ENCODE results near the gene TACC3.

Gene TACC3

DNA sequence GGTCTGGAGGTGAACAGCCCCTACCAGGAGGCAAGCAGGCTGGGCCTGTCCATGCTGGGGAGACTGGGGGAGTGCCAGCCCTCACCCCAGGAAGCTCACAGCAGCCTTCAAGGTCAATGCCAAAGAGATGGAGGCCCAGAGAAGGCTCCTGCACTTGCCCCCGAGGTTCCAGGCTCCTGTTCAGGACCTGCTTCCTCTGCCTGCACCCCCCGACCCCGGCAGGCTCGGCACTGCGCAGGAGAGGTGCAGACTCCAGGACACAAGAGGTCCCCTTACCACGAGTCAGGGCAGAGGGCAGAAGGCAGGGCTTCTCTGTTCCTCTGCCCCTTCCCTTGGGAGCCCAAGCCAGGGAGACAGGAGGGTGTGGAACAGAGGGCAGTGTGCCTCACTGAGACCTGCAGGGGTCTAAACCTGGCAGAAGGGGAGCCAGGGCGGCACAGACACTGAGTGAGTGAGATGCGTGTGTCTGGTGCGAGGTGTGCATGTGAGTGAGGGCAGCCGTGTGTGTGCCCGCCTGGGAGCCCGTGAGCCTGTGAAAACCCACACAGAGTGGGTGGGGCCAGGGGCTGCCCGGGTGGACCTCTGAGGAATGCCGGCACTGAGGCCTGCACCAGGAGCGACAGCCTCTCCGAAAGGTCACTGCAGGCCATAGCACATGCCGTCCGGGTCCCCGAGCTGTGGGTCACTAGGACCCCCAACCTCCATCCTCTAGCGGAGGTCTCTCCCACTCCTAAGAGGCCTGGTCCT, 41.1 kb downstream of the TACC3 start:
- ATAC-seq = no peak

DNA sequence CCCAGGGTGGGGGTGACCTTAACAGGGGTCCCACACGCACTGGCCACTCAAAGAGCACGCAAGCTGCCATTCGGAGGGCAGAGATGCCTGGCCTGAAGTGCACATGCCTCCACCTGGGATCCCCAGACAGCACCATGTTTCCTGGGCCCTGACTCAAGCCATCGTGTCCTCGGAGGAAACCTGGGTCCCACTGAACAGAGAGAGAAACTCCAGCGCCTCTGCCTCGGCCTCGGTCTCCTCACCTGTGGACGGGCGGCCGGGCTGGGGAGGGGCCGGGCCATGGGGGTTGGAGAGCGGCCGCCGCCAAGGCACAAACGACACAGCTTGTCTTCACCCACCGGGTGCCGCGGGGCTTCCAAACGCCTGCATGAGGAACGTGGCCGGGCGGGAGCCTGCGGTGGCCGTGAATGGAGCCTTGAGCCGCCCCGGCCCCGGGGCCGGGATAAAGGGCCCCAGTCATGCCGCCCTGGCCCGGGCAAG, 41.8 kb downstream of the TACC3 start:
- no peak for ATAC-seq

DNA sequence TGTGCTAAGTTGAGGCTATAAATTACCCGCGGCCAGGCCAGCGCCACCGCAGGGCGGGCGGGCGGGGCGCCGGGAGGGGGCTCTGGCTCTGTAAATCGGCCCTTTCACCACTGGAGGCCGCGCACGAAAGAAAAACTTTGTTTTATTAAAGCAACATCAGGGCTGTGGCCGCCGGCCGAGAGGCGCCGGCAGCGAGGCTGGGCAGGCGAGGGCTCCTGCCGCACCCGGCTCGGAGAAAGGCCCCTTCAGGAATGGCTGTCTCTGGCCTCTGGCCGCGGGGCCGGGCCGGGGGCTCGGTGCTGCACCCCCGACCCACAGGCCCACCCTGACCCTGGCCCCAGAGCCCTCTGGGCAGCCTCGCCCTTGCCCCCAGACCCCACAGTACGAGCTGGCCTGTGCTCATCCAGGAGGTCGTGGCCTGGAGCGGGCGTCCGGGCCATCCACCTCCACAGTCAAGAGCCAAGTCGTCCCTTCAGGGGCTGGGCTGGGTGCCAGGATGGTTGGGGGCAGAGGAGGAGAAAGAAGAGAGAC, 42.3 kb downstream of the TACC3 start:
- ATAC-seq = no peak

DNA sequence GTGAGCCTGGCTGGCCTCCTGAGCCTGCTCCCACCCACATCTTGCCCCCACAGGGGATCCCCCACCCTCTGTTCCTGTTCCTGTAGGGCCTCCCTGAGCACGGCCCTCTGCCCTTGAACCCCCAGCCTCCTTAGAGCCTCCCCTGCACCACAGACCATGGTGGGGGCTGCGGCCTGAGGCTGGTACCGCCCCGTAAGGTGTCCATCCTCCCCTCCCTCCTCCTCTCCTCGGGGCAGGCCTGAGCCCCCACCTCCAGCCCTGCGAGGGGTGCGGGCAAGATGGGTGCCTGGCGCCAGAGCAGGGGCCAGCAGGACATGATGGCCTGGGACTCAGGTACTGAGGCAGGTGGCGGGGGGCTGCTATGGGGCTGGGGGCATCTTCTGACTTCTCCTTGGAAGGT, 43.3 kb downstream of the TACC3 start:
- no peak for ATAC-seq

DNA sequence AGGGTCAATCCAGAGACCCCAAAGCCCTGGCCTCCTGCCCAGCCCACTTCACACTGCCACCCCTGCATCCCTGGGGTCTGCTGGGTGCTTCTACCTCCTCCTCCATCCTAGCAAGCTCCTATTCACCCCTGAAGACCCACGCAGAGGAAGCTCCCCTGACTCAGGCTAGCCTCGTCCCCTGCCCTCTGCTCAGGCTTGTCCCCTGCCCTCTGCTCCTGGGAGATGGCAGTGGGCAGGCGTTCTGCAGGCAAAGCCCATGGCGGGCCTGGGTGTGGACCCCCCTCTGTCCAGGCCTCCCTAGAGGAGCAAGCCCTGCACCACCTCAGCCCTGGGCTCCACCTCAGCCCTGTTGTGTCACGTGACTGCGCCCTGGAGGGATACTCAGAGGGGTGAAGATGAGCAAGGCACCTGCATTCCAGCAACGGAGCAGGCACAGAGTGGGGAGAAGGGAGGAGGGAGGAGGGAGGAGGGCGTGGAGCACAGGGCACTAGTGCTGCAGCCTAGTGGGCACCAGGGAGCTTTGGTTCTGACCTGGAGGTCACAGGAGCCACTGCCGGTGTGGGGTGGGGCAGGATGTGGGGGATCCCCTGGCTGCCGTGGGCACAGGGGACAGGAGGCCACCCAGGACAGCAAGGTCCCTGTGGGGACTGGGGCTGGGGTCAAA, 44.2 kb downstream of the TACC3 start:
- no peak for ATAC-seq

DNA sequence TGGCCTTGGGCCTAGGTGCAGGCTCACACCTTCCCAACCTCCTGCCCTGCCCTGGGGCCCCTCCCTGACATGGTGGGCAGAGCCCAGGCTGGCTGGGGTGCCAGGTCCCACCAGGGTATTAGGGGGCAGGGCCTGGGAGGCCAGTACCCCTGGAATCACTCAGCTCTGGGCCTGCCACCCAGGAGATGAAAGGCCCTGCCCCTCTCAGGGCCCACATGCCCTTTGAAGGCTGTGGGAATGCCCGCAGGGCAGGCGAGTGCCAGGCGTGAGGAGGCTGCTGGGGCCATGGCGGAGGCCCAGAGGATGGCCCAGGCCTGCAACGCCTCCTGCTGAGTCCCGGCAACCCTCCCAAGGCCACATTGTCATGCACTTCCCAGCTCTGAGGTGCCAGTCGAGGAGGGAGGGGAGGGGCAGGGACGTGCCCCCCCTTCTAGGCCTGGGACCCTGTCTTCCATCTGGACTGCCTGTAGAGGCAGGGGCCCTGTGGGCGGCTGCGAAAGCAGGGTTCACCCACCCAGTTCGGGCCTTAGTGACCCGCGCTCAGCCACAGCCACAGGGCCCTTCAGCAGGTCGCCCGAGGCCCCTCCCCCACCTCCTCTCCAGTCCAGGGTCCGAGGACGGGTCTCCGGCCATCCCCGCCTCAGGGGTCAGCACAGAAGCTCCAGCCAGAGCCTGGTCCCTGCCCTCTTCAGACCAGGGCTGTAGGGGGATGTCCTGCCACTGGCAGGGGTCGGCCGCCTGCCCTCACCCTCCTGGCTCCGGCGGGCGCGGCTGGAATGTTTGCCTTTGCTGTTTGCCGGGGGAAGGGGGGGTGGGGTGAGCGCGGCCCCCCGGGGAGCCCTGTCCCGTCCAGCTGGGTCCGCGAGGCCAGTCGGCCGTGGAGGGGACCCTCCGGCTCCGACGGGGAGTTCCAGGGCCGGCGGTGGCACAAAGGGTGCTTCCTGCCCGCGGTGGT, 45.1 kb downstream of the TACC3 start:
- ATAC-seq = no peak

DNA sequence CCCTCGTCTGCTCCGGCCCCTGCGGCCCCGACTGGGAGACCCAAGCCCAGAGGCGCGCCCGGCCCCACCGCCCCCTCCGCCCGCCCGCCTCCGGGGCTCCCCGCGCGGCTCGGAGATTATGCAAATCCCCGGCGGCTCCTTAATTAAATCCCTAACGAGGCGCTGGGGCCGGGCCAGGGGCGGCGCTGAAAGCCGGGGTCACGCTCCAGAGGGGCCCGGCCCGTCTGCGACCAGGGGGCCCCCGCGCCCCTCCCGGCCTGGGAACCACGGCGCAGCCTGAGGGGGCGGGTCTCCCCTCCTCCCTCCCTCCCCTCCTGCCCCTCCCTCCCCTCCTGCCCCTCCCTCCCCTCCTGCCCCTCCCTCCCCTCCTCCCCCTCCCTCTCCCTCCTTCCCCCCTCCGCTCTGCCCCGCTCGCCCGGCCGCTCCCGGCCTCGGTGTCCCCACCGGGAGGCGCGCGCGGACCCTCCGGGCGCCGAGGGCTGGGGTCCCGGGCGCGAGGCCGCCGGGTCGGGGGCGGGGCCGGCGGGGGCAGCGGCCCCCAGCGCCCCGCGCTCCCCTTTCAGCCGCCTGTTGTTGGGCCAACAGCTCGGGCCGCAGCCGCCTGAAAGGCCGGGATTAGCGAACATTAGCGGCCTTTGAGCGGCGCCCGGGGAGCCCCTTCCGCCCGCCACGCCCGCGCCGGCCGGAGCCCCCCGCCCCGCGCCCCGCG, 45.9 kb downstream of the TACC3 start:
- ATAC-seq = no peak

DNA sequence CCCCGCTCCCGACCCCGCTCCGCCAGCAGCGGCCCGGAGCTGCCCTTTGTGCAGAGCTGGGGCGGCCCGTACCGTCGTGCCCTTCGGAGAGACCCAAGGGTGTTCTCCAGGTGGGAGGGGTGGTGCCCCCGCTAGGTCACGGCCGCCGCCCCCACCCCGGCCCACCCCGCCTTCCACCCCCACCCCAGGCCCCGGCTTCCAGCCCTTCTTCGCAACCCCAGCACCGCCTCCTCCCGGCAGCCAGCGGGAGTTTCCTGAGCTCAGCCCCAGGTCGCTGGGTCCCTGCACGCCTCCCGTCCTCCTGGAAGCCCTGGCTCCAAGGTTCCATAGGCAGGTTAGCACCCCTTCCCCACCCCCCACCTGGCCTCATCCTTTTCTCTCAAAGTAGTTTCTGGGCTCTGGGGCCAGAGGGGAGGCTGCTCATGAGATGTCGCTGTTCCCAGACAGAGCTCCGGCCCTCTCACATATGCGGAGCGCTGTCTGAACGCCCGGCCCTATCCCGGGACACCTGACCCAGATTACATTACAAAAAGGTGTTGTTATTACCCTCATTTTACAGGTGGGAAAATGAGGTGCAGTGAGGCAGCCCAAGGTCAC, 46.5 kb downstream of the TACC3 start:
- peak; percentile 40 to 46 for ATAC-seq

DNA sequence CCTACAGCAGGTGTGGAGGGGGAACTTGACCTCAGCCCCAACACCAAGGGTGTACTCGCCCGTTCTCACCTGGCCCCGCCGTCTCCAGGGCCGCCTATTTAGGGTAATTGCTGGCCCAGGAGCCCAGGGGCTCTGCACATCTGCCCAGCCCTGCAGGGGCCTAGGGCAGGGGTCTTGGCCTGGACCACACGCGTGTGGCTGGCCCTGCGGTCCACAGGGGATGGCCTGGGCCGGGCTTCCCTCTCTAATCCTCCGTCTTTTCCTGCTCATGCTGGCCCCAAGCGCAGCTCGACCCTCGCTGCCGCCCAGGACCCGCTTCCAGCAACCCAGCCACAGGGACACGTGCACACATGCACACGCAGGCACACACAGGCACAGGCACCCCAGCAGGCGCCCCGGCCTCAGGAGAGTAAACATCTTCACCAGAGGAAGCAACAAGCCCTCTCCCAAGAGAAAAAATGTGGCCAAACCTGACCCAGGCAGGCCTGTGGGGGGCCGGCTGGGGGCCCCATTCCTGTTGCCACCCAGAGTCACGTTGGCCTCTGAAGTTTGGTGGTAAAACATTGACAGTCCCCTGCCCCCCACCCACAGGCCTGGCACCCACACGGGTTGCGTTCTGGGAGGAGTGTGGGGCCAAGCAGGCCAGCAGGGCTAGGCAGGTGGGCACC, 47.2 kb downstream of the TACC3 start:
- no peak for ATAC-seq

DNA sequence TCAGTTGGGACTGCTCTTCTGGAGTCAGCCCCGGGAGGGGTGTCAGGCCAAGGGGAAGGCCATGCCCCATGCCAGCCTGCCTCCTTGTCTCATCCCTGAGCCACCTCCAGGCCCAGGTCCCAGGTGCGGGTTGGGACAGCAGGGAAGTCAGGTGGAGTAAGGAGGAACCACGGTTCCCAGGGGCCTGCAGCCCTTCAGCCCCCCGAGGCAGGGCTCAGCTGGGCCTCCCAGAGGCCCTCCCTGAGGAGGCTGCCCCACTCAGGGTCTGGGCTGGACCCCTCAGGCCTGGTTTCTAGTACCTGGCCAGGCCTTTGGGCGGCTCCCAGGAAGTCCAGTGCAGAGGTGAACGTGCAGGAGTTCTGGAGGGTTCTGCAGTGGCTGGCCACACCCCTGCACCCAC, 48.4 kb downstream of the TACC3 start:
- ATAC-seq = no peak

DNA sequence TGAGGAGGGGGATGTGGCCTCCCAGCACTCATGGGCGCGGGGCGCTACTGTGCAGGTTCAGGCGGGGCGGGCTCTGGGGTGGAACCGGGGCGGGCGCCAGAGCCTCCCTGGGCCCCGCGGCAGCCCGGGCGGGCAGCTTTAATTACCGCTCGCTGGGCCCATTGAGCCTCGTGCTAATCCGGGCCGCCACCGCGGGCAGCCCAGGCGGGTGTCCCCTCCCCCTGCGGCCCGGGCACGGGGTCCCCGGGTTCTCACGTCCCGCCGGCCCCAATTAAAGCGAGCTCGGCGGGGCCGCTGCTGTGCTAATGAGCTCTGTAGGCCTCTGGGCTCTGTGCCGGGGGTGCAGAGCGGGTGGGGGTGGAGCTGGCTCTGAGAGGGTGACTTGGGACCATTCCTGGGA, 48.9 kb downstream of the TACC3 start:
- ATAC-seq = no peak

DNA sequence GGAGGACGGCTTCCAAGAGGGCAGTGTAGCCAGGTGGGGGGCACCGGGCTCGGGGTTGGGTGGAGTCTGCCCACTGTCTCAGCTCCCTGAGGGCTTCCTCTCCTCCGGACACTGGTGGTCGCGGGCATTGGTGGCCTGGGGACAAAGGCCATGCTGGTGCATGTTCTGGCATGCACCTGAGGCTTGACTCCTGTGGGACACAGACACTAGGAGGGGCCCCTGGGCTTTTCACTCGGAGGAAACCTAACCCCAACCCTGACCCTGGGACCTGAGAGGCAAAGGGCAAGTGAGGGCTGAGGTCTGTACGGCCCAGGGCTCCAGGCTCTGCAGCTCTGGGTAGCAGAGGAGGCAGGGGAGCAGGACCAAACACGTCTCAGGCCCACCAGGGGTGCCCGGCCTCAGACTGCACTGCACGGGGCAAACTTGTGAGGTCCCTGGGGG, 49.5 kb downstream of the TACC3 start:
- no peak for ATAC-seq

DNA sequence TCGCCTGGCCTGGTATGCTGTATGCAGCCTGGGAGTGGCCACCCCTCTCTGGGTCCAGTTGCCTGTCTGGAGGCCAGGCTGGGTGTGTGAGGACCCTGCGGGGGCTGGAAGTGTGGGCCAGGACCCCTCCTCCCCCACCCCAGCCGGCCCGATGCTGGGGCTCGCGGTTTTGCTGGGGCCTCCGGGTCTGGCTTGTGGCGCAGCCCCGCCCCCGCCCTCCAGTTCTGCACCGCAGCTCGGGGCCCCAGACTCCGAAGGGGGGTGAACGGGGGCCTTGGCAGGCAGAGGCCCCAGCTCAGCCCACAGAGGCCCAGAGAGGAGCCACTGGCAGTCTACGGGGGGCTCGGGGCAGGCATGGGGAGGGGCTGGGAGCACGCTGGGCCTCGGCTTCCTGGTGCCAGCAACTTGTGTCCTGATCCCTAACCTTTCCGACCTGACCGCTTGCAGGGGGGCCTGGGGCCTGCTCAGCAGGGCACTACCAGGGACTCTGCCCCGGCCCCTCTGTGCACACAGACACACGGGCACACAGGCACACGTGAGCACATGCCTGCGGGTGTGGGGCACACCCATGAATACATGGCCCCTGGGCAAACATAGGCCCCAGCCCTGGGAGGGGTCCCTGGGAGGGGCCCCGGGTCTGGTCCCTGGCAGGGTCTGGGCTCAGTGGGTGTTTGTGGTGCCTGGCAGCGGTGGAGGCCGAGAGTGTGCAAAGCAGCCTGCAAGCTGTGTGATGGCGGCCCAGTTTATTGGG, 50.4 kb downstream of the TACC3 start:
- no peak for ATAC-seq

DNA sequence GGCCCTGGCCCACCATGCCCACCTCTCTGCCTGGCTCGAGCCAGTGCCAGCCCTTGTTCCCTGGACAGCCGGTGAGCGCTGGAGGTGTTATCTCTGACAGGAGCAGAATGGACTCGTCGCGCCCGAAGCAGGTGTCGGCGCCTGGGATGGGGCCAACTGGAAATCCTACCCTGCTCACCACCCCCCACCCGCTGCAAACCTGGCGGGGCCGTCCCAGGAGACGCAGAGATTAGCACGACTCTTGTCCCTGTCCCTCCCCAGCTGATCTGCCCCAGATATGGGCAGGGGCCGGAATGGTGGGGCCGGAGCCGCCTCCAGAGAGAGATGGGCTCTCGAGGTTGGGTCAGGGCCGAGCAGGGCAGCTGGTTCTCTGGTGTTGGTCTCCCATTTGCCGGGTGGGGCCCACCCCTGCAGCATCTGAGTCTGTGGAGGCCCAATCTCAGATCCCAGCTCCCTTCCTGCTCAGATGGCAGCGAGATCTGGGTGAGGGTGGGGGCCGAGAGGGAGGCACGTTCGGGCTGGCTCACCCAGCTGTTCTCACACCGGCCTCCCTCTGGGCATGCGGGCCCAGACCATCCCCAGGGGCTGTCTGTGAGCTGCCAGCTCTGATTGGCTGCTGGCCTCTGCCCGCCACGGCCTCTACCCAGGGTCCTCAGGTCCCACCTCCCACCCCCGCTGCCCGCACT, 51.7 kb downstream of the TACC3 start:
- ATAC-seq = no peak

DNA sequence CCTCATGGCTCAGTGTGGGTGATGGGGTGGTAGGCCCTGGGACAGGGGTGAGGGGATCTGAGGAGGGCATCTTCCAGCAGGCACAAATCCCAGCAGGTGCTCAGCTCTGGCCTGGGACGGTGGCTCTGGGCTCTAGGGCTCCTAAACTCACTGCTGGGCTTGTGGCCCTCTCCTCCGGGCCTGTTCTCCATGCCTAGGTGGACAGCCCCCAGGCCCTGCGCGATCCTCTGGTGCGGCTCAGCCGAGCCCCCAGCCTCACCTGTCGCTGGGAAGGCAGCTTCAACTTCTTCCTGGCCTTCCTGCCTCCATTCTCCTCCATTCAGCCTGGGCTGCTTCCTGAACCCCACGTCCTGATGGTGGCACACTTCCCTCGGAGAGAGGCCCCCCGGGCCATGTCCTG, 52.4 kb downstream of the TACC3 start:
- no peak for ATAC-seq

DNA sequence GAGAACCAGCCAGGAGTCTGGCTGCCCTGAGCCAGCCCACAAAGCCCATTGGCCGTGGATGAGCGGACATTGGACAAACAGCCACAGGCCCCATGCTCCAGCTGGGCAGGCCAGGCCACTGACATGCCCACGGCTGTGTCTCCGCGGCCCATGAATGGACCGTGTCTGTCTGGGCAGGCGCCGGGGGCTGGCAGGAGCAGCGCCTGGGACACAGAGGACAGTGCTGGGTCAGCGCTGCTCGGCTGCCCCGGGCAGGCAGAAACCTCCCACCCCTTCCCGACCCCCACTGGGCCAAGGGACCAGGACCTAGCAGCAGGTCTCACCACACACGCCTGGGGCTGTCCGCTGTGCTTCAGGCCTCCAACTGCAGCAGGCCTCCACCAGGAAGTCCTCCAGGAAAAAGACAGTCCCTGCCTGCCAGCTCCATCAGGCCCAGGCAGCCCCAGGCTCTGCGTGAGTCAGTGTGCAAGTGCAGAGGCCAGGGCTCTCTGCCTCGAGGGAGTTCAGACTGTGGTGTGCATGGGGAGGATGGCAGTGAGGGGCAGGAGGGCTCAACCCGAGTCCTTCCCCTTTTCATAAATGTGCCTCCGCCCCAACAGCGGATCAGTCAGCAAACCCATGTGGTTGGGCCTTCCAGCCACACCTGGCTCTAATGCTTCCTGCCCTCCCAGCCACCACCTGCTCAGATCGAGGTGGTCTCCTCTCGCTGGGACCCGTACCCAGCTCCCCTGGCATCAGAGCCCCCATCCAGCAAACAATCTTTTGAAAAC, 54.6 kb downstream of the TACC3 start:
- peak in 1 of 2 donors; percentile 17 for ATAC-seq

DNA sequence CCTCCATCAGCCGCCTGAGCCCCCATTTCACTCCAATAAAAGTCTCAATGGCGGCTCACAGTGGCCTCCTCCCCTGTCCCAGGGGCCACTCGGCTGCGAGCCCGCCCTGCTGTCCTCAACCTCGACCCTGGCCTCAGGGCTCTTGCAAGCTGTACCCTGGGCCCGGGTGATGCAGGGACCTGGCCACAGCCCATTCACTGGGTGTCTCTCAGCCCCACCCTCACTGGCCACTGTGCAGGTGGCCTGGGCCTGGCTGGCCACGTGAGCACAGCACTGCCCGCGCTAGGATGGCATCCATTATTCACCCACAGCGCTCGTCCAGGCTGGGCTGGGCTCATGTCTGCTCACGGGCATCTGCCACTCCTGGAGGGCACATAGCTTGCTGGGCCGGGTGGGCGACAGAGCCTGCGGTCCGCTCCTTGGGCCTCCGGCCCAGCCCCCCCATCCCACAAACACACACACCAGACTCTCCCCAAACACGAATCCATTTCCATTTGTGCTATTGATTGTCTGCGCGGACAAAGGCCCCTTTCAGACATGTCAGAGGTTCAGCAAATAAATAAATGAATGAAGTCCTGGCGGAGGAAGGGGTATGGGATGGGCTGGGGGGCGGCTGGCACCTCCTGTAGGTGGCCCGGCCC, 55.3 kb downstream of the TACC3 start:
- ATAC-seq = no peak

DNA sequence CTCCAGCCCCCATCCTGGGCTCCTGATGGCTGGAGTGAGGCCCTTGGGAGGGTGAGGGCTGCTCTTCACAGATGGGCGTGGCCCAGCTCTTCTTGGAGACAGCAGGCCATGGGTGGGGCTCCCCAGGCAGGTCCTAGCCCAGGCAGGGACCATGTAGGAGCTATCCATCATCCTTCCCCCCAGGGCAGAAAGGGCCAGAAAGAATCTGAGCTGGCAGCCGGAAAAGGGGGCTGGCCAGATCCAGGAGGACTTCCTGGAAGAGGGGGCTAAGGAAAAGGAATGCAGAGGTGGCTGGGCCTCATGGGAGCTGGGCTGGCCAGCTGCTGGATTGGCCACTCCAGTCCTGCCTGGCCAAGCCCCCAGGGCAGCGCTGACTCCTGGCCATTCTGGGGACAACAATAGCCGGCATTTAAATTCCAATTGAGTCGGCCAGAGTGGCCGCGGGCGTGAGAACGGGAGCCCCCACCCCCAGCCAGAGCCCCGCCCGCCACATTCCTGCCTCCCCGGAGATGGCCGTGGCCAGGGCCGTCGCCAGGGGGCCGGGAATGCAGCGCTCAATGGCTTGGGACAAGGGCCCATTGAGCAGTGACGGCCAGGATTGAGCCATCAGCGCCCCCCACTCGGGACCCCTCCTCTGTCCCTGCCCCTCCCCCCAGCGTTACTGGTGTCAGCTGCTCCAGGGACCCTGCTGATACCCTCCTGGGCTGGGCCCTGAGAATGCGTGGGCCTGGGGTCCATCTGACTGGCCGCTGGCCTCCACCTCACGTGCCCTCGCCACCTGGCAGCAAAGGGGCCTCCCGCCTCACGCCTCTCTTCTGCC, 56.7 kb downstream of the TACC3 start:
- ATAC-seq = no peak

All from activated CD4-positive, CD25-positive, alpha-beta regulatory T cell treated with anti-CD3 and anti-CD28 coated beads, Interleukin-2, amount 50 U/mL, for 24 hours (primary cell).